ENCODE measurements around the gene PAGR1.

- TF ChIP-seq EZH2phosphoT487 (IDR thresholded peaks at IDR 0.05; ENCODE audit: insufficient read depth, low read depth) (no peak), EZH2 (IDR thresholded peaks at IDR 0.05; ENCODE audit: insufficient read depth, poor library complexity, severe bottlenecking) (no peak)
Measured at GRCh38 chr16:29841631-29842030, 25.7 kb downstream of the PAGR1 start.
